Measurements from ENCODE around the gene CUZD1.

CUZD1 gene

GRCh38 chr10:122845783-122846332 is at the start of gene CUZD1:
TSS of gene CUZD1 (minus strand) at chr10:122845857. CDS start at chr10:122845843, 14 bp downstream.
- DNase-seq (ENCODE audit: low read depth, low spot score): no peak
- TF ChIP-seq CTCF (IDR thresholded peaks at IDR 0.05; ENCODE audit: low read depth, low read length): no peak
- H3K4me3 ChIP-seq (ENCODE audit: low read depth, low read length): no peak within 1 kb of the TSS
- in situ Hi-C loops (cut with HindIII; ENCODE audit: low sequenced_read_pairs): no loop called here

- no peak for DNase-seq (ENCODE audit: low read depth, low spot score)
- in situ Hi-C loops (cut with HindIII; ENCODE audit: low sequenced_read_pairs): no loop called here
- no peak overlapping the region for H3K4me3 ChIP-seq (ENCODE audit: low read depth, low read length)
- TF ChIP-seq CTCF (IDR thresholded peaks at IDR 0.05; ENCODE audit: low read depth, low read length): no peak
These were observed 48.7 kb upstream of the CUZD1 start for GRCh38 chr10:122894261-122894944.

GRCh38 chr10:122884166-122884565 is 38.5 kb upstream of the CUZD1 start:
- H3K4me3 ChIP-seq (ENCODE audit: low read depth, low read length): no peak overlapping the region
- DNase-seq (ENCODE audit: low read depth, low spot score): no peak
- no peak for TF ChIP-seq CTCF (IDR thresholded peaks at IDR 0.05; ENCODE audit: low read depth, low read length)
- in situ Hi-C loops (cut with HindIII; ENCODE audit: low sequenced_read_pairs): no loop called here

- DNase-seq (ENCODE audit: low read depth, low spot score): no peak
- TF ChIP-seq CTCF (IDR thresholded peaks at IDR 0.05; ENCODE audit: low read depth, low read length): no peak
- in situ Hi-C loops (cut with HindIII; ENCODE audit: low sequenced_read_pairs): no loop called here
- no peak overlapping the region for H3K4me3 ChIP-seq (ENCODE audit: low read depth, low read length)
These were observed 37.1 kb upstream of the CUZD1 start for GRCh38 chr10:122882766-122883165.

- no peak for TF ChIP-seq CTCF (IDR thresholded peaks at IDR 0.05; ENCODE audit: low read depth, low read length)
- peak within 1 kb of the TSS; percentile 64 for H3K4me3 ChIP-seq (ENCODE audit: low read depth, low read length)
- peak; percentile 98 for DNase-seq (ENCODE audit: low read depth, low spot score)
- in situ Hi-C loops (cut with HindIII; ENCODE audit: low sequenced_read_pairs): no loop called here
These were observed 33.9 kb upstream of the CUZD1 start, which contains the start of gene FAM24B for GRCh38 chr10:122879339-122880273. TSS of gene FAM24B (minus strand) at chr10:122879581. CDS start at chr10:122850515, 29,066 bp downstream.

- H3K4me3 ChIP-seq (ENCODE audit: low read depth, low read length): peak overlapping the region; percentile 64
- in situ Hi-C loops (cut with HindIII; ENCODE audit: low sequenced_read_pairs): no loop called here
- DNase-seq (ENCODE audit: low read depth, low spot score): no peak
- TF ChIP-seq CTCF (IDR thresholded peaks at IDR 0.05; ENCODE audit: low read depth, low read length): no peak
These were observed 33.2 kb upstream of the CUZD1 start for GRCh38 chr10:122878799-122879338.
